HG02981 (cell line): ENCODE data around the gene DEDD2.

Source experiments
- ATAC-seq: cut with Tn5 transposase; IDR thresholded peaks from one replicate; pipeline ENCODE4 v1.9.1; 2021; ENCODE audit warnings: mild to moderate bottlenecking, moderate library complexity; ENCODE audit not compliant: unreplicated experiment

Gene DEDD2

DNA sequence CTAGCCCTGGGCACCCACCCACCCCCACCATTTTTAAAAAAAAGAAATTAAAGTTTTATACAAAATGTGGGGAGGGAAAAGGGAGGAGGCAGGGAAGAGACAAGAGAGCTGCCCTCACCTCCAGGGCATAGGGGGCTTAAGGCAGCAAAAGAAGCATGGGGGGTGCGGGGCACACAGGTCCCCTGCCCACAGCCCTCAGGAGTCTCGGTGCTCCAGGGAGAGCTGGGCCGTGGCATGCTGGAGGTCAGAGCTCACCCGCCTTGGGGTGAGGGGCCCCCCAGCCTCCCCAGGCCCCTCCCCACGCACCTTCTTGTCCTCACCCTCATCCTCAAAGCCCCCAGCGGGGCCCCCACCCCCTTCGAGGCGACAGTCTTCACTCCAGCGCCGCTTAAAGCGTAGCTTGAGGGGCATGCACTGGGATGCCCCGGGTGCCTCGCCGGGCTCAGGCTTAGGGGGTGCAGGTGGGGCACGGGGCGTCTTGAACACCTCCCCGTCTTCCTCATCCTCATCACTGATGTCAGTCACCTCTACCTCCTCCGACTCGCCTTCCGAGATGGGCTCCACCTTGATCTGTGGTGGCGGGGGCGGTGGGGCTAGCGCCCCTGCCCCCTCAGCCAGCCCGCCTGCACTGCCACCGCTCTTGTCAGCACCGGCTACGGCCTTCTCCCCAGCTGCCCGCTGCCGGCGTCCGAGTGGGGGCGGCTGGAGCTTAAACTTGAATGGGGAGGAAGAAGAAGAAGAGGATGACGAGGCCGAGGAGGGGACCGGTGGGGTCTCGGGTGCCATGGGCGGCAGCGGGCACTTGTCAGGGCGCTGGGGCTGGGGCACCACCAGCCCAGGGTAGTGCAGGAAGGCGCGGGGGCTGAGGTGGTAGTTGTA is 31.0 kb upstream of the DEDD2 start:
- ATAC-seq, result no peak

DNA sequence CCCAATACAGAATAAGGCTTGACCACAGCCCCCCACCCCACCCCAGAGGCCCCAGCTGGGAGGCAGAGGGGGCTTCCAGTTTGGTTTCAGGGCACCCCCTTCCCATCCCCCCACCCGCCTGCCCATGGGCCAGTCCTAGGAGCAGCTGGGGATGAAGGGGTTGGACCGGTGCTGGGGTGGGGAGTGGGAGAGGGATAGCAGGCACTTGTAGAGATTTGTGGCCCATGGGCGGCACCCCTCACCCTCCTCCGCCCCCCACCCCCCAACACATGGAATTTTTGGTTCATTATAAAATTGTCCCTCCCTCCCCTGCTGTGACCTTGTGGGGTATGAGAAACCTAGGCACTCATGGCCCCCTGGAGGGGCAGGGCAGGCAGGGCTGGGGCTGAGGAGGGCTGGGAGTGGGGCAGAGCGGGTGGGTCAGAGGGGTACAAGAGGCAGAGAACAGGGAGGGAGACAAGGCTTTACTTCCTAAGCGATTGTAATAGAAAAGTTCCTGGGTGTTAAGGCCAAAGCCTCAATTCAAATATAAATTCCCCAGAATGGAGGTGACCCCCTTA is 30.2 kb upstream of the DEDD2 start:
- no peak for ATAC-seq

DNA sequence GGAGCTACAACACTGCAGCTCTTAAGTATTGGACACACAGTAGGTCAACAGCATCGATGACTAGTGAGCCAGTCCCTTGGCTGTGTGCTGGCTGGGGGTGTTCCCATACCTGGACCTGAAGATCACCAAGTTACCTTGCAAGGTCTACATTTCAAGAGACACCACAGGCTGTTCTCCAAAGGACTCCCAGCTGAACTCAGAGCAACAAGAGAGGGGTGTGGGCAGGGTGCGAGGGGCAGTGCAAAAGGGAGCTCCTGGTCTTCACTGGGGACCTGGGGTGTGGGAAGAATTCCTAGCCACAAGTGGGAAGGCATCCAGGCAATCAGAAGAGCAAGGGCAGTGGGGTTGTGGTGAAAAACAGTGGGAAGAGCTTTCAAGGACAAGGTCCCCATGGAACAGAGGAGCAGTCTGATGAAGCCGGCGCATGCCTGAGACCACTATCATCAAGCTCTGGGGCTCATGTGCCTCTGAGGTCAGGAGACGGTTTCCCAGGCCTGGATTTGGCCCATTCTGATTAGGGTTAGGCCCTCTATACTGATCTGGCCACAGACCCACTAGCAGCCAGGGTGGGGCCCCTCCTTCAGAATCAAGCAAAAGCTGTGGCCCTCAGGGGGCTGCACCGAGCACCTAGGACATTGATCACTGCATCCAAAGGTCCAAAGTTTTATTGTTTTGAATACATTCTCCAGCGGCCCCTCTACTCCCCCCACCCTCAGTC is 29.6 kb upstream of the DEDD2 start:
- ATAC-seq, result no peak

GRCh38 chr19:42246143-42246921 is 28.9 kb upstream of the DEDD2 start:
- no peak for ATAC-seq

GRCh38 chr19:42245231-42245630 is 27.8 kb upstream of the DEDD2 start:
- no peak for ATAC-seq

DNA sequence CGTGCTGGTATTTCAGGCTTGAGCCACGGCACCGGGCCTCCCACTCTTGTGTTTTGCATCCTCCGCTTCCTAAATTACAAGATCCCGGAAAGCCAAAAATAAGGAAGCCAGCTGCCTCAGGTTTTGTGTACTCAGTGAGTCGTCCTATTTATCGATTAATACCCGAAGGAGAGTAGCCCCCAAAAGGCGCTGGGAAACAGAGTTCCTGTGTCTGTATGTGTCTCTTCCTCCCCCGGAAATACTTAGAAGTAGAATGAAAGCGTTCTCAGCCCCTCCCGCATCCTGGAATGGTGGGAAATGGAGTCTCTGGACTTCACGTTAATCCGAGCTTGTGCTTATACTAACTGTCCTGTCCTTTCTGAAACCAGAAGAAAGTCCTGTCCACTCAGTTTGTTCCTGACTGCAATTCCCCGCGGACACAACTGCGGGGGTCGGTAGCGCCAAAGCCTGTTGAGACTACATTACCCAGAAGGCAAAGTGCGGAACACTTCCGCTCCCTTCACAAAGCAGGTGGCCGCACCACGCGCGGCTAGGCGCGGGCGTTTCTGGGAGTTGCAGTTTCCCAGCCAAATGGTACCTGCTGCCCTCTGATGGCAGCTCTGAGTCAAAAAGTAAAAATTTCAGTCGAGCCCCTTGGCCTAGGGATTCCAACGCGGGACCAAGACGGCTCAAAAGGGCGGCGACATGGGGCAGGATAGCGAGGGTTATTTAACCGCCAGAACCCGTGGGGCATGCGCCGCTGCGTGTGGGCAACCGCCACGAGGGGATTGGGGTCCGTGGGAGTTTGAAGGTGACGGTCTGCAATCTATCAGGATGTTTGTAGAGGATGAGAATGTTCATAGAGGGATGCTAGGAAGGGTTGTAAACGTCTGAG is 27.1 kb upstream of the DEDD2 start:
- peak; percentile 42 for ATAC-seq

GRCh38 chr19:42242512-42243409 is 25.3 kb upstream of the DEDD2 start, which contains the start of gene GSK3A:
TSS of gene GSK3A (minus strand) at chr19:42242602. CDS start at chr19:42242465, 137 bp downstream.
- ATAC-seq, result peak; percentile 63

DNA sequence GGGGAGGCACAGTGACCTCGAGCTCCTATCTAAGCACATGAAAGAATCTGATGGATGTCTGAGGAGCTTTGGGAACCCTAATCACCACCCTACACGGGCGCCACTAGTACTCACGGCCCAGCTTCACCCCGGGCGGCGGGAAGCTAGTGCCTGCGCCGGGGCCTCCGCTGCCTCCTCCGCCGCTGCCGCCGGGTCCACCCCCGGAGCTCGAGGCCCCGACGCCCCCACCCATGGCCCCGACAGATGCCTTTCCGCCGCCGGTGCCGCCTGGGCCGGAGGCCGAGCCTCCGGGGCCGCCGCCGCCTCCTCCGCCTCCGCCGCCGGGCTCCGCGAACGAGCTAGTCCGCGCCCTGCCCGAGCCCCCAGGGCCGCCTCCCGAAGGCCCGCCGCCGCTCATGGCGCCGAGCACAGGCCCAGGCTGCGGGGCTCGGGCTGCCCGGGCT is 24.6 kb upstream of the DEDD2 start:
- no peak for ATAC-seq

GRCh38 chr19:42241279-42241678 is 23.8 kb upstream of the DEDD2 start:
- no peak for ATAC-seq

GRCh38 chr19:42239544-42240220 is 22.2 kb upstream of the DEDD2 start:
- ATAC-seq, result no peak

- ATAC-seq, result no peak
Observed at GRCh38 chr19:42235181-42235580, 17.7 kb upstream of the DEDD2 start.

- no peak for ATAC-seq
Observed at GRCh38 chr19:42234364-42234763, 16.9 kb upstream of the DEDD2 start.

DNA sequence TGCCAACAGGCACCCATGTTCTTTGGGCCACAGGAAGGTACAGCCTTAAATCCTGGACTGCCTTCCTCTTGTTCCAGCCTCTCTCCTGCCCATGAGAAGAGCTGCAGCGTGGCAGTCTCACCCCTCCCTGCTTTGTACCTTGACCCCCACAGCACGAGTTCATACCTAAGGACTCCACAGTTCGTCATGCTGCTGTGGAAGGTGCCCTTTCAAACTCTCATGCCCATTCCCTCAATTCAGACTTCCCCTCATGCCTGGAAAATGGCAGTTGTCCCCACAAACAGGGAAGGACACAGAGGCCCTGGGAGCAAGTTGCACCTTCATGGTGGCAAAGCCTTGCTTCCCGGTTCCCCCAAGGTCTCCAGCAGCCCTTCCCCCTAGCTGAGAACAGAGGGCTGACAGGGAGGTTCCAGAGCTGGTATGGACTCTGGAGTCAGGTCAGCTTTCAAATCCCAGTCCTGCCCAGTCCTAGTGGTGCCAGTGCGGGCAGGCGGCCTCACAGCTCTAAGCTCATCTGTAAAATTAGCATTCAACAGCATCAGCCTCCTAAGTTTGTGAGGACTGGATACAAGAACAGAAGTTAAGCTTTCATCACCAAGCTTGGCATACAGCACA is 16.3 kb upstream of the DEDD2 start:
- no peak for ATAC-seq

- ATAC-seq, result no peak
Observed at GRCh38 chr19:42233106-42233505, 15.6 kb upstream of the DEDD2 start.

GRCh38 chr19:42232435-42232834 is 15.0 kb upstream of the DEDD2 start:
- ATAC-seq, result no peak

DNA sequence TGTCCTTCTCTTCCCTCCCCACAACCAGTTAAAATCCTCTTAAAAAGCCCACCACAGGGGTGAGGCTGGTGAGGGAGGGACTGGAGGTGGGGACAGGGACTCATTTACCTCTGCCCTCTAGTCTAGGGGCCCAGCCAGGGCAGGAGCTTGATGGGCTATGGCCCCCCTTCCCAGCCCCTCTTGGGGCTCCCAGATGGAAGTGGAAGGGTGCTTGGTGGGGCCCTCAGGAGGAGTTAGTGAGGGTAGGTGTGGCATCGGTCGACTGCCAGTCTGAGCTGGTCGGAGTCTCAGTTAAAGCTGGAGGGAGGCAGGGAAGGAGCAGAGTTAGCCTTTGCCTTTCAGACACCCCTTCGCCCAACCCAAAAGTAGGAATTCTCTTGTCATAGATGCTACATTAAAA is 13.1 kb upstream of the DEDD2 start:
- no peak for ATAC-seq

- no peak for ATAC-seq
Observed at GRCh38 chr19:42229855-42230351, 12.4 kb upstream of the DEDD2 start.
